GM19372 (cell line): ENCODE measurements around the gene DDX10.

Source experiments
- ATAC-seq: cut with Tn5 transposase; IDR thresholded peaks from one replicate; pipeline ENCODE4 v1.9.1; 2021; ENCODE audit warnings: mild to moderate bottlenecking, low read depth, moderate library complexity; ENCODE audit not compliant: unreplicated experiment

DDX10 gene

GRCh38 chr11:108891909-108892511 is 227.1 kb downstream of the DDX10 start:
- no peak for ATAC-seq

DNA sequence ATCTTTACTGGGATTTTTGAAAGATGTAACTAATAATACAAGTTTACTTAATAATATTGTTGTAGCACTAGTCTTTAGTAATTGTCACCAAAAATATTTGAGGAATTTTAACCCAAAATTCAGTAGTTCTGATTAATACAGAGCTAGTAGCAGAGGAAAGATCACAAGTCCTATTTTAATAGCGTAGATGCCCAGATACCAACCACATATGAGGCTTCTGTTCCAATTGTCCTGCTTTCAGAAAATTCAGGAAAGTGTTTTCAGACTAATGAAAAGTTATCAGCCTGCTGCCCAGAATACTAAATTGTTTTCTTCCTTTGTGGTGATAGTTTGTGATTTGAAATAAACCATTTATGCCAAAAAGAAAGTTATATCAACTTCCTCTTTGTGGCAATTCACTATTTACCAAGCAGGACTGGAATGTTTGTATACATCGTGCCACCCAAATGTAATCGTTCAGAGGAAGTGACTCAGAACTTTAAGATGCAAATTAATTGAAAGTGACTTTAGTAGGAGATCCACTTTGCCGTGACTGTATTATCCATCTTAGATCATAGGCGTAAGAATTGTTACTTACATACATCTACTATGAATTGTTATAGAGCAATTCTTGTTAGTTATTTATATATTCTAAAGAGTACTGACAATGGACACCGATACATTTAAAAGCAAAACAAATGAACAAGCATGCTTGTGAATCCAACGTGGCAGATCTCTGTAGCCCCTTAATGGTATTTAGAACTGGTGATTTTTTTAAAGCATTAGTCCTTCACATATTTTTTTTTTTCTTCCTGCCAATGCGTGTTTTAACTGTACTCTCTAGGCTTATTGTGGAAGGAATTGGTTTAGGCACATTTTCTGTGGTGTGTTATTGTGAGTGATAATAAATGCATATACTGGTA is 231.0 kb downstream of the DDX10 start:
- no peak for ATAC-seq

GRCh38 chr11:108897071-108897481 is 232.2 kb downstream of the DDX10 start:
- ATAC-seq: no peak

GRCh38 chr11:108897916-108898315 is 233.0 kb downstream of the DDX10 start:
- no peak for ATAC-seq

GRCh38 chr11:108901359-108901758 is 236.5 kb downstream of the DDX10 start:
- no peak for ATAC-seq

- ATAC-seq: no peak
These were observed 237.2 kb downstream of the DDX10 start for GRCh38 chr11:108902027-108902469.

- no peak for ATAC-seq
These were observed 239.6 kb downstream of the DDX10 start for GRCh38 chr11:108904480-108904879.

GRCh38 chr11:108906329-108906728 is 241.5 kb downstream of the DDX10 start:
- no peak for ATAC-seq

GRCh38 chr11:108906826-108907225 is 242.0 kb downstream of the DDX10 start:
- ATAC-seq: no peak

DNA sequence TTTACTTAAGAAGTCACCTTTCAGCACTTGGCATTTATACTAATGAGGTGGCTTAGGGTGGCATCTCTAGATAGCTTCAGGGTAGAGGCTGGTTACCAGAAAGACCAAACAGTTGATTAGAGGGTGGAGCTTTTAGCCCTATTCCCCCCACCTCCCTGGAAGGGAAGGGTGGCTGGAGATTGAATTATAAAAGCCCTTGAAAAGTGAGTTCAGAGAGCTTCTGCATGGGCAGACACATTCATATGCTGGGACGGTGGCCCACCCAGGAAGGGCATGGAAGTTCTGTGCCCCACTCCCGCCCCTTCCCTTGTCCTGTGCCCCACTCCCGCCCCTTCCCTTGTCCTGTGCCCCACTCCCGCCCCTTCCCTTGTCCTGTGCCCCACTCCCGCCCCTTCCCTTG is 244.2 kb downstream of the DDX10 start:
- ATAC-seq: no peak

DNA sequence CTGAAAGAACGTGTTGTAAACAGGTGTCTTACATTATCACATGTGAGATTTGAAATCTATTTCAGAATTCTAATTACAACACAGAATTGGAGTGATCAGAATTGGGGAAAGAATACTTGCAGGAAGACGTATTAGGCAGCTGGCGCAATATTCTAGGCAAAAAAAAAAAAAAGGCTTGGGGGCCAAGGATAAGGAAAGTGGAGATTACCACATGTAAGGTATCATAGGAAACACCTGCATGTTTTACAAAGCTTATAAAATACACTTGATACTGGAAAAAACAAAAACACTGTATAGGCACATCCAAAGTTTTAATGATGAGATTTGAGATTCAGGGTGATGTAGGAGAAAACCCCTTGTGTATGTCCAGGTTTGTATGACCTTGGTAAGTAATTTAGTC is 245.1 kb downstream of the DDX10 start:
- no peak for ATAC-seq

DNA sequence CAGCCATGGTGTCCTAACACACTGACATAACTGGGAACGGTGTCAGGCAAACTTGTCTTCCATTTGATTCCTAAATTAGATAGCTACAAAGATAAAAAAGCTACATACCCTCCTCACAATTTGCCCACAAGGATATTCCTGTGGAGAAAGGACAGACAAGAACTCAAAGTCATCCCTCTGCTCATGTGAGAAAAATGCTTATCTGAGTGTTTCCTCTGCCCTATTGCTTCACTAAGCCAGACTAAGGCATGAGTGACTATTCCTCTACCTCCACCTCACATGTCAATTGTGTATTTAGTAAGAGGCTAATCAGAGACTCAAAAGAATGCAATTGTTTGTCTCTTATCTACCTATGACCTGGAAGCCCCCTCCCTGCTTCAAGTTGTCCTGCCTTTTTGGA is 247.7 kb downstream of the DDX10 start:
- ATAC-seq: no peak

- no peak for ATAC-seq
These were observed 248.3 kb downstream of the DDX10 start for GRCh38 chr11:108913204-108913603.

DNA sequence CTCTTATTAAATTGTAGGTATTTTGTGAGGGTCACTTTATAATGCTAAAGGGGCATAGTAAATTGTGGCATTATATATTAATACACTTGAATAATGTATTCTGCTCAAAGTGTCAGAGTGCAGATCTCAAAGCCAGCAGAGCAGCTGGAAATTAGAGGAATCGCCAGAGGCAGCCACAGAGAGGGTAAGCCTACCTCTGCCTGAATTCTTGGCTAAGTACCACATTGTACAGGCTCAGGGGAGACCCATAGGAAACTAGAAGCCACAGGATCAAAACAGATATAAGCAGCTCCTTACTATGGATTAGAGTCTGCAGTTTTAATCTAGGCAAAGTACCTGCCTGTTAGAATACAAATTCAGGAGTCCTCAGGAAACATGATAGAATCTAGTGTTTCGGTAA is 249.3 kb downstream of the DDX10 start:
- no peak for ATAC-seq

DNA sequence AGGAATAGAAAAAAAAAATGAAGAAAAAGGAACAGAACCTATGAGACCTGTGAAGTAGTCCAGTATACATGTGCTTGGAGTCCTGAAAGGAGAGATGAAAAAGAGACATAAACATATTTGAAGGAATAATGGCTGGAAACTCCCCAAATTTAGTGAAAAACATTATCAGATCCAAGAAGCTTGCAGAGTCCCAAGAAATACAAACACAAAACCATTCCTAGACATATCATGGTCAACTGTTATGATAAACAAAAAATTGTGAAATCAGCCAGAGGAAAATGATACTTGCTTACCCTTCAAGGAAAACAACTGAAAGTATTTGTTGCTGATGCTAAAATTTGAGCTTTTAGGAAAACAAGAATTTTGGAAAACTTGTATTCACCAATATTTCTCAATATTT is 250.1 kb downstream of the DDX10 start:
- ATAC-seq: no peak

- ATAC-seq: no peak
These were observed 250.8 kb downstream of the DDX10 start for GRCh38 chr11:108915666-108916065.

DNA sequence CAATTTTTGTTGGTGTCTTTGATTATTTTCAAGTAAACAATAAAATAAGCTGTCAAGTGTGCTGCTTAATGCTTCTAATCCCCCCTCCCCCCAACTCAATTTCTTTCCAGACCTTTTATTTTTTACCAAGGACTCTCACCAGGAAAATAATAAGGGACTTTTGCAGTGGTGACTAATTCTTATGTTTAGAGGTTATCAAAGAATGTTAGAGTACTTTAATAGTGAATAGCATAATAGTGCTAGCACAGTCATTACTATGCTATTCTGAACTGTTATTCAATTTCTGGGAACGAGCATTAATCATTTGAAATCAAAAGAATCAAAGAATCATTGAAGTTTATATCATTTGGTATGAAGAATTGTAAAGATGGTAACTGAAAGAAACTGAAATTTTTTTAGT is 251.4 kb downstream of the DDX10 start:
- no peak for ATAC-seq

DNA sequence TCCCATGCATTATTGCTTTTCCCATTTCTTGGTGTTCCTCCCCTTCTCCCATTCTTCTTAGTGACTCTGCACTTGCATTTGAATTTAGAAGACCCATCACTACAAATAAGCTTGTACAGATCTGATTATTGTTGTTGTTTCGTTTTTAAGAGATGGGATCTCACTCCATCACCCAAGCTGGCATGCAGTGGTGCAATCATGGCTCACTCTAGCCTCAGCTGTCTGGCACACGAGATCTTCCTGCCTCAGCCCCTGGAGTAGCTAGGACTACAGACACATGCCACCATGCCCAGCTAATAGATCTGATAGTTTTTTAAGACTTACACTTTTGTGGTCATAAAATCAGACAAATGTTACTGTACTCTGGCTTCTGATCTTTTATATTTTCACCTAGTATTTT is 252.1 kb downstream of the DDX10 start:
- ATAC-seq: no peak

DNA sequence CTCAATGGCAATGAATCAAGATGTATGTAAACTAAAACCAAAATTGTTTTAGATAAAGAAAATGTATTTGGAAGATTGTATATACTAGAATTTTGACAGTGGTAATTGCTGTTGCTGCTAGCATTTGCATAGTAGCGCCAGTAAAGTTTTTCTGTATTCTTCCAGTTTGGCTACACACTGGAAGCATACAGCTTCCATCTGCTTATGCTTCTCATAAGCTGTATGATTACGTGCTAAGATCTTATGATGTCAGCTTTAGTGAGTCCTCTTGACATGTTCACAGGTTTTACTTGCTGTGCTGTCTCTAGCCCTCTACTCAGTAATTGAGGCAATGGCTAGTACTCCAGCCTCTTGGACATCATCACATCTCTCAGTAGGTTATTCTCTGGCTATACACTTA is 256.3 kb downstream of the DDX10 start:
- ATAC-seq: no peak

DNA sequence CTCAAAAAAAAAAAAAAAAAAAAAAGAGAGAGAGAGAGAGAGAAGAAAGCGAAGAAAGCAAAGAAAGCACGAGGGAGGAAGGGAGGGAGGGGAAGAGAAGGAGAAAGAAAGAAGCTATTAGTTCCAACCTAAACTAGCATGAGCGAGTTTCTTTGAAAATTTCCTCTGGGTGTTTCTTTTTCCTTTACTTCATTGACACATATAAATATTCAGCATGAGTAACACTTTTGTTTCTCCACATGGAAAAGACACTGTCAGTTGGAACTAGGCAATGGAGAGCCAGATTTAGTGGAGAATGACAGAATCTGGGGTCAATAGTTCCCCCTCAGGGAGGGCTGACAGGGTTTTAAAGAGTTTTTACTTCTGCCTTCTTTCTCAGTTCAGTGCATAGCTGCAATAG is 257.4 kb downstream of the DDX10 start:
- no peak for ATAC-seq

- ATAC-seq: no peak
These were observed 258.5 kb downstream of the DDX10 start for GRCh38 chr11:108923413-108923812.
